Activated T-cell treated with anti-CD3 and anti-CD28 coated beads, Interleukin-2, amount 50 U/mL, for 72 hours (primary cell): ENCODE data around the gene MRPS10. TPM values are rescaled to one million over a fixed set of nuclear protein-coding genes. Genes with fewer than 3 reads are reported as not detected.
"Not testable (repeated sequence)": the region's sequence is repeated elsewhere in the genome, so short reads cannot be mapped to it uniquely, and the experiment has no call there.

Experiments used
- ATAC-seq, 2 donors: fragments of 150-1000 bp; cut with Tn5 transposase; replicated peaks in 1 of 2; 2 replicates each; pipeline ENCODE4 v1.10.0; 2021; ENCODE audit warnings: moderate library complexity in 2 of 2, mild to moderate bottlenecking in 1 of 2
- DNase-seq, 2 donors: peaks; one replicate each; pipeline ENCODE4 v3.0.0; 2021 to 2022; ENCODE audit warnings: mixed read lengths in 1 of 2
- H3K27ac Mint-ChIP-seq: one replicate; pipeline ENCODE4 v1.8.0; 2022; ENCODE audit warnings: mild to moderate bottlenecking, moderate library complexity, mixed read lengths
- H3K27me3 Mint-ChIP-seq: one replicate; pipeline ENCODE4 v1.8.0; 2022; ENCODE audit warnings: low read depth, mixed read lengths
- H3K36me3 Mint-ChIP-seq, 2 donors: one replicate each; pipeline ENCODE4 v1.8.0; 2022; ENCODE audit warnings: mixed read lengths in 2 of 2, mild to moderate bottlenecking in 1 of 2; ENCODE audit not compliant: insufficient read depth in 2 of 2
- H3K4me1 Mint-ChIP-seq: one replicate; pipeline ENCODE4 v1.8.0; 2022; ENCODE audit warnings: low read depth, mixed read lengths
- H3K4me3 Mint-ChIP-seq, 2 donors: one replicate each; pipeline ENCODE4 v1.8.0; 2022; ENCODE audit warnings: mild to moderate bottlenecking in 2 of 2, mixed read lengths in 2 of 2, moderate library complexity in 2 of 2
- H3K9me3 Mint-ChIP-seq, 2 donors: one replicate each; pipeline ENCODE4 v1.8.0; 2022; ENCODE audit warnings: mixed read lengths in 2 of 2
- total RNA-seq, 2 donors: library from RNA; stranded (reverse); gene quantifications; one replicate each; pipeline ENCODE4 v1.2.3, GENCODE V29; 2022

The MRPS10 gene
- total RNA-seq, 2 donors from 2014 or later, result 39.0 to 39.8 TPM

DNA sequence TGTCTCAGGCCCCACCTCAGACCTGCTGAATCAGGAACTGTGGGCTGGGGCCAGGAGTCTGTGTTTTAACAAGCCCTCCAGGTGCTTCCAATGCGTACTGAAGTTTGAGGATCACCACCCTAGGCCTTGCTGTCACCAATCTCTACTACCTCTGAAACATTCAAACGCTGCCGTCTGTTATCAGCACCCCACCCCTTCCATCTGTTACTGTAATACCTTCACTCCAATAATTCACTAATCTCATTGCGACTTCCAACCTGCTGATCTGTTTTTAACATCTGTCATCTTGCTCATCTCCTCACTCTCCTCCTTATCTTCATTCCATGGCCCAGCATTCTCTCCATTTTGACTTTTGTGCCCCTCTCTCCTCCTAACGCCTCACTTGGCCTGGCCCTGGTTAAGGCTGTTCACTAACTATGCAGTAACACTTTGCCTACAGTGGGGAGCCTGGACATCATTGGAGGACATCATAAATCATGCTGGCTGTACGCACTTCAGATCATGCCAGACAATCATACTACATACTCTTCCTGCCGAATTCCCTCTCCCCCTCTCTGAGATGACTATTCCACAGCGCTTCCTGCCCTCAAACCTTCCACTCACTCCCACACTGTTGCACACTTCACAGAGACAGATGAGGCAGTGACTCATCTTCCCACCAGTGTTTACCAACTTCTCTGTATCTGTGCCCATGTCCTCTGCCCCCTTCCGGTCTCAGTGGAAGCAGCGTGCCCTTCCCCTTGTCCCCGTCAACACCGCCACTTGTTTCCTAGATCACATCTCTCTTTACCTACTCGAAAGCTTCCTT lies 19.9 kb downstream of the MRPS10 start:
- Mint-ChIP-seq H3K4me3 (no peak overlapping the region), H3K27me3 (no peaks in the 10 kb centered on the region), H3K27ac (no peak overlapping the region), H3K9me3 (peaks cover 3 to 6% of the 10 kb centered on the region in 2 donors), H3K36me3 (peaks cover 10% of the 10 kb centered on the region in 2 donors), H3K4me1 (no peaks in the 10 kb centered on the region)
- DNase-seq (peak; percentile 12 to 24), ATAC-seq (peak; percentile 58 to 88)

DNA sequence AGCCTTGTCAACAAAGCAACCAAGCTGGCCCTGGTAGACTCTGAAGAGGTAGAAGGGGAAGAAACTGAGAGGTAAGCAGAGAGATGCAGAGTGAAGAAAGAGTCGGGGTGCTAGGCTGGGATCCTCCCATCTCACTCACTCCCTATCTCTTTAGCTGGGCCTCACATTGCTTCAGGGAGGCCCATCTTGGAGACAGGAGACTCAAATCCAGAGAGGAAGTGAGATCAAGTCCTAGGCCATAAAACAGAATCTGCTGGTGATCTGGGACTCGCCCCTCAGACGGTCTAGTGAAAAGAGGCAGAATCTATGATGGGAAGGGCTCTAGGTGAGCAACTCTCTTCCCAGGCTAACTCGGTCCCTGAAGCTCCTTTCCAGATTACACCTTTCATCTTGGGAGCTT lies 22.2 kb downstream of the MRPS10 start:
- Mint-ChIP-seq H3K36me3 (peaks cover 5 to 6% of the 10 kb centered on the region in 2 donors), H3K4me1 (peaks cover 5% of the 10 kb centered on the region), H3K9me3 (peaks cover 3 to 4% of the 10 kb centered on the region in 2 donors), H3K27ac (no peak overlapping the region), H3K27me3 (no peaks in the 10 kb centered on the region), H3K4me3 (no peak overlapping the region)
- DNase-seq (no peak), ATAC-seq (no peak)

DNA sequence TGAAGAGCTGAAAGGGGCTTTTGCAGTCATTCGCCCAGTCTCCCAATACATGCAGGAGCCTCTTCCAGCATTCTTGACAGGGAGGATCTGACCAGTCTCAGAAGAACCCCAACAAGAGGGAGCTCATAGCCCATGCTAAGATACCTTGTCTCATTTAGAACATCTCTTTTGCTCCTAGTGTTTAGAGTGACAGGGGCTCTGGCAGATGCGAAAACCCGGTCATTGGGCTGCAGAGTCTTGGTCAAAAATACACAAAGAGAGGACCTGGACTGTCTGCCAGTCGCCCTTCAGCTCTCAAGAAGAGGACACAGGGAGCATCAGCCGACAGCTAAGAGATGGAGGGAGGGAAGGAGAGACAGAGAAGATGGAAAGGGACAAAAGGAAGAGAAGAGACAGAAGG lies 23.6 kb downstream of the MRPS10 start:
- no peak overlapping the region for H3K27ac Mint-ChIP-seq
- H3K4me1 Mint-ChIP-seq, result peaks cover 5% of the 10 kb centered on the region
- H3K36me3 Mint-ChIP-seq, result no peaks in the 10 kb centered on the region

DNA sequence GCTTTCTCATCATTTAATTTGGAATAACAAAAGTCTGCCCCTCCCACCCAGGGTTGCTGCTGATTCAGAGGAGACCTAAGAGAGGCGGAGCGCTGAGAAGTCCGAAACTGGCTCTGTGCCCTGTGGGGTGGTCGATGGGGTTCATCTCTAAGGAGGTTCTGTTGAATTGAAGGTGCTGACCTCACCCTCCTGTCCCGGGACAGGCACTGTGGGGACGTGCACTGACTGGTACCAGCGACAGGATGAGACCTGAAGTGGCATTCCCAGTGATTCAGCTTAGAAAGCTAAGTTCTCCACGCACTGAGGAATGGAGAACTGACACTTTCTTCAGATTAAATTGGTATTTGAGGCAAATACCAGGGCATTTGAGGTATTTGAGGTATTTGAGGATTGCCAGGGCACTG lies 24.2 kb downstream of the MRPS10 start:
- H3K4me1 Mint-ChIP-seq, result peaks cover 5% of the 10 kb centered on the region
- H3K9me3 Mint-ChIP-seq, result no peaks in the 10 kb centered on the region
- H3K36me3 Mint-ChIP-seq, result no peaks in the 10 kb centered on the region
- H3K4me3 Mint-ChIP-seq, result no peak overlapping the region
- ATAC-seq, result no peak
- H3K27ac Mint-ChIP-seq, result no peak overlapping the region
- DNase-seq, result no peak
- H3K27me3 Mint-ChIP-seq, result no peaks in the 10 kb centered on the region

More for the DNA sequence above, 23.6 kb downstream of the MRPS10 start:
- DNase-seq (no peak), ATAC-seq (no peak)
- H3K9me3 Mint-ChIP-seq, result no peaks in the 10 kb centered on the region
- H3K4me3 Mint-ChIP-seq, result no peak overlapping the region
- H3K27me3 Mint-ChIP-seq, result no peaks in the 10 kb centered on the region

DNA sequence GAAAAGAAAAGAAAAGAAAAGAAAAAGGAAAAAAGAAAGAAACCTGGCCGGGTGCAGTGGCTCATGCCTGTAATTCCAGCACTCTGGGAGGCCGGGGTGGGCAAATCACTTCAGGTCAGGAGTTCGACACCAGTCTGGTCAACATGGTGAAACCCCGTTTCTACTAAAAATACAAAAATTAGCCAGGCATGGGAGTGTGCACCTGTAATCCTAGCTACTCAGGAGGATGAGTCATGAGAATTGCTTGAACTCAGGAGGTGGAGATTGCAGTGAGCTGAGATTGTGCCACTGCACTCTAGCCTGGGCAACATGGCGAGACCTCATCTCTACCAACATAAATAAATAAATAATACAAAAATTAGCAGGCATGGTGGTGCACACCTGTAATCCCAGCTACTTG lies 25.3 kb downstream of the MRPS10 start:
- H3K27me3 Mint-ChIP-seq, H3K36me3 Mint-ChIP-seq, H3K4me3 Mint-ChIP-seq, H3K27ac Mint-ChIP-seq, ATAC-seq, DNase-seq, H3K9me3 Mint-ChIP-seq, H3K4me1 Mint-ChIP-seq: not testable (repeated sequence)

DNA sequence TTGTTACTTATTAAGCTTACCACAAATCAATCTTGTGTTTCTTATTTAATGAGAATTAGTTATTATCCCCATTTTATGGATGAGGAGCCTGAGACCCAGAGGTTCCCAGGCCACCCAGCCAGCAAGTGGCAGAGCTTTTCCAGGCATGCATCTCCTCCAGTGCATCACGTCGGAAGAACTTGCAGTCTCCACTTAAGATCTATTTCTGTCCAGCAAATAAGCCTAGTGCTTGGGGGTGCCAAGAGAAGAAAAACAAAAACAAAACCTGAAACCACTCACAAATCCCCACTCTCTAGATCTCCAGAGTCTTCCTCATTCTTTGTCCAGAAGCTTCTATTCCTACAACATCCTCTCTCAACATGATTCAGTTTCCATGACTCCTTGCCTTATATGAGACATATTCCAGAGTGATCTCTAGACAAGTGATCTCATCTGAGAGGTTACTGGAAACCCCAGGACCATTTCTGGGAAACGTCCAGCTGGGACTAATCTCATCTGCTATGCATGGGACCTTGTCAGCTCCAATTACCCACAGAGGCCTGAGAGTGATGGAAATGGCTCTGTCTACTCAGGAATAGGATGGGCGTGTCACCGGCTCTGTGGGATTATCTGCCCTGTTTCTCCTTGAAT lies 27.0 kb downstream of the MRPS10 start:
- H3K4me1 Mint-ChIP-seq, result peaks cover 5% of the 10 kb centered on the region
- H3K36me3 Mint-ChIP-seq, result no peaks in the 10 kb centered on the region
- DNase-seq (no peak), ATAC-seq (no peak)
- no peaks in the 10 kb centered on the region for H3K27me3 Mint-ChIP-seq
- H3K4me3 Mint-ChIP-seq, result no peak overlapping the region
- no peak overlapping the region for H3K27ac Mint-ChIP-seq
- no peaks in the 10 kb centered on the region for H3K9me3 Mint-ChIP-seq

DNA sequence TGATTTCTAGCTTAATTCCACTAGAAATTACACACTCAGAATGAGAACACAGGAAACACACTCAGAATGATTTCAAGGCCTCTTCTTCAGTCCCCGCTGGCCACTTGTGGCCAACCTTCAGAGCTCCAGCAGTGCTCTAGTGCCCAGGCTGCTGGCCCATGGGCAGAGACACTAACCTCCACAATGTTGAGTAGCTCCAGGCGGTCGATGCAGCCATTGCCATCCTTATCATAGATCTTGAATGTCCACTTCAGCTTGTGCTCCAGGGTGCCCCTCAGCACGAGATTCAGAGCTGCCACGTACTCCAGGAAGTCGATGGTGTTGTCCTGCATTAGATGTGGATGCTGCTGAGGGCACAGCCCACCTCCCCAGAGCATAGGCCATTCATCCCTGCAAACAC lies 29.3 kb downstream of the MRPS10 start:
- H3K4me1 Mint-ChIP-seq, result peaks cover 5% of the 10 kb centered on the region
- ATAC-seq (no peak), DNase-seq (no peak)
- no peaks in the 10 kb centered on the region for H3K36me3 Mint-ChIP-seq
- no peaks in the 10 kb centered on the region for H3K9me3 Mint-ChIP-seq
- H3K27ac Mint-ChIP-seq, result no peak overlapping the region
- H3K4me3 Mint-ChIP-seq, result no peak overlapping the region
- no peaks in the 10 kb centered on the region for H3K27me3 Mint-ChIP-seq

DNA sequence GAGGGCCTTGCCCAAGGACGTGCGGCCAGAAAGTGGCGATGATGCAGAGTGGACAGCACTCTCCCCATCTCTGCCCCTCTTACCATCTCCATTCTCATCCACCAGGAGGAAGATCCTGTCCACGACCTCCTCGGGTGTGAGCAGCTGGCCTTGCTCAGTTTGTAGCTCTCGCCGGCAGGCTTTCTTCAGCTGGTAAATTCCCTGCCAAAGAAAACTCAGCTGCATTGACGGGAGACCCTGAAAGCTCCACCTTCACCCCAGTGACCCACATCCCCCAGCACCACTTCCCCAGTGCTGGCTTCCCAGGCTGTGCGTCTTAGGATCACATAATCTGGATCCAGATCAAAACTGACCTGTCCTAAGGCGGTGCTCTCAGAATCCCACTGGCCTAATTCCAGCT lies 32.1 kb downstream of the MRPS10 start:
- no peak for ATAC-seq
- Mint-ChIP-seq H3K4me1 (peaks cover under 1% of the 10 kb centered on the region), H3K9me3 (no peaks in the 10 kb centered on the region), H3K27ac (no peak overlapping the region), H3K27me3 (no peaks in the 10 kb centered on the region), H3K4me3 (no peak overlapping the region), H3K36me3 (no peaks in the 10 kb centered on the region)
- no peak for DNase-seq

DNA sequence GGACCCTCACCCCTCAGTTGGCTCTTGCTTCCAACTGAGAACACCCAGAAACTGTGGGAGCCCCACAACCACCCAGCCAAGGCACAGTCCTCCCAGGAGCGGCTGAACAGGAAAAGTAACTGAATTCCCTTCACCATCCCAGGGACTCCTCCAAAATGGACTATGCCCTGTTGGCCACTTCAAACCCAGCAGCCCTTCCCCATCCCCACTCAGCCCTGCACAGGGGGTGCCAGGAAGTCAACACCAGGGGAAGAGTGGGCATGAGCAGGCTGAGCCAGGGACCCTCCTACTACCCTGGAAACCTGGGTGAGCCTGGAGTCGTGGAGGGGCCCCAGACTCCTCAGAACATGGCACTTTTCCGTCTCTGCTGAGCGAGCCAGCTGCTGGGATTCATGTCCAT lies 33.2 kb downstream of the MRPS10 start:
- Mint-ChIP-seq H3K4me3 (no peak overlapping the region), H3K27ac (no peak overlapping the region), H3K27me3 (peaks cover 8% of the 10 kb centered on the region), H3K9me3 (no peaks in the 10 kb centered on the region), H3K36me3 (no peaks in the 10 kb centered on the region), H3K4me1 (peaks cover 9% of the 10 kb centered on the region)
- DNase-seq (no peak), ATAC-seq (no peak)

DNA sequence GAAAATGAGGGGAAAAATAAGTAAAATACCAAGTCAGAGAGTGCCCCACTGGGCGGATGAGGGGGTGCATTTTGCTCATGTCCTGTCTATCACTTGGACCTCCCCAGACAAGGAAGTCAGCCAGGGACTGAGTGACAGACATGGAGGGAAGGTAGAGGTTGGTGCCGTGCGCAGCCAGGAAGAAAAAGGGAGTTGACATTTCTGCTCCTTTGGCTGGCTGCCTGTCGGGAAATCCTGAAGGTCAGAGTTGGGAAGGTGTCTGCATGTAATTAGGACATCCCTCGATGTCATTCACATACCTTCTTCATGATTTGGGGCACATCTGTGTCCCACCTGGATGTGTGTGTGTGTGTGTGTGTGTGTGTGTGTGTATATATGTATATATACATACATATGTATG lies 35.6 kb downstream of the MRPS10 start:
- Mint-ChIP-seq H3K27ac (no peak overlapping the region), H3K36me3 (no peaks in the 10 kb centered on the region), H3K9me3 (no peaks in the 10 kb centered on the region), H3K27me3 (peaks cover 11% of the 10 kb centered on the region), H3K4me3 (no peak overlapping the region), H3K4me1 (peaks cover 13% of the 10 kb centered on the region)
- no peak for ATAC-seq
- DNase-seq, result no peak

DNA sequence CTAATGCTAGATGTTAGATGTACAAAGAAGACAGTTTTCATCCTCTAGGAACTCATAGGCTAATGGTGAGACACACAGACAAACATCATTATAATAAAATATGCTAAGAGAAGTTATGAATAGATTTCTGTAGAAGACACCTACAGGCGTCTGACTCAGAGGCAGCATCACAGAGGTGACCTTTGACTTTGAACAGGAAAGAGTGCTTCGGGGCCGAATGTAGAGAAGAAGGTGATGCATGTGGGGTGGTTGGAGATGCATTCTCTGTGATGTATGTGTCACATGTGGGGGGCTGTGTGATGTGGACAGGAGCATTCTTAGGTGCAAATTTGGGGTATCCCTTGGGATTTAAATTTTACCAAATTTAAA lies 37.7 kb downstream of the MRPS10 start:
- peaks cover 11% of the 10 kb centered on the region for H3K27me3 Mint-ChIP-seq
- H3K36me3 Mint-ChIP-seq, result no peaks in the 10 kb centered on the region
- H3K4me3 Mint-ChIP-seq, result no peak overlapping the region
- H3K27ac Mint-ChIP-seq, result peak overlapping the region; percentile 2
- DNase-seq (peak; percentile 28 to 41), ATAC-seq (peak; percentile 65 to 81)
- H3K4me1 Mint-ChIP-seq, result peaks cover 13% of the 10 kb centered on the region
- H3K9me3 Mint-ChIP-seq, result no peaks in the 10 kb centered on the region

DNA sequence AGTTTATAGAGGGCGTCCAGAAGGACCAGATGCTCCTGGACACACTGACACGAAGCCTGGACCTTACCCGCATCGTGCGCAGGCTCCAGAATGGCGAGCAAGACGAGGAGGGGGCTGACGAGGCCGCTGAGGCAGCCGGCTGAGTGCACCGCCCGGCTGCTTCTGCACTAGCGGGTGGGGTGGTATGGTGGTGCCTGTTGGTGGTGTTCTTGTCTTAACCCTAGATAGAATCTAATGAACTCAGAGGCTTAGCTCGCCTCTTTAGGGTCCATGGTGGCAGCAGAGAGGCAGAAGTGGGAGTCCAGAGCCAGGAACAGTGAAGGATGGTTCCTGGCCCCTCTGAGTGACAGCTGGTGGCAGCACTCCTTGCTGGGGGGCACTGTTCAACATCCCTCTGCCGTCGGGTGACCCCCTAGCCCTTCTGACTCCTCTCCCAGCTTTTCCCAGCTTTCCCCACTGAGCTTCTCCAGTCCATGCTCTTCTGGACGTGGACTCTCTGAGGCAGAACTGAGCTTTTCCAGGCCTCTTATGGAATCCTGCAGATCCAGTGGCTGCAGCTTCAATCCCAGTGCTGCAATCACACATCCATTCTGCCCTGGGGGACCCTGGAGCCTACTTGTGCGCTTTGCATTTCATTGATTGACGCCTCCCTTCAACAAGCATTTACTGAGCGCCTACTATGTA lies 38.3 kb downstream of the MRPS10 start:
- H3K9me3 Mint-ChIP-seq, result no peaks in the 10 kb centered on the region
- H3K27ac Mint-ChIP-seq, result no peak overlapping the region
- no peaks in the 10 kb centered on the region for H3K36me3 Mint-ChIP-seq
- ATAC-seq (no peak), DNase-seq (no peak)
- H3K4me1 Mint-ChIP-seq, result peaks cover 13% of the 10 kb centered on the region
- H3K27me3 Mint-ChIP-seq, result peaks cover 11% of the 10 kb centered on the region
- H3K4me3 Mint-ChIP-seq, result no peak overlapping the region

DNA sequence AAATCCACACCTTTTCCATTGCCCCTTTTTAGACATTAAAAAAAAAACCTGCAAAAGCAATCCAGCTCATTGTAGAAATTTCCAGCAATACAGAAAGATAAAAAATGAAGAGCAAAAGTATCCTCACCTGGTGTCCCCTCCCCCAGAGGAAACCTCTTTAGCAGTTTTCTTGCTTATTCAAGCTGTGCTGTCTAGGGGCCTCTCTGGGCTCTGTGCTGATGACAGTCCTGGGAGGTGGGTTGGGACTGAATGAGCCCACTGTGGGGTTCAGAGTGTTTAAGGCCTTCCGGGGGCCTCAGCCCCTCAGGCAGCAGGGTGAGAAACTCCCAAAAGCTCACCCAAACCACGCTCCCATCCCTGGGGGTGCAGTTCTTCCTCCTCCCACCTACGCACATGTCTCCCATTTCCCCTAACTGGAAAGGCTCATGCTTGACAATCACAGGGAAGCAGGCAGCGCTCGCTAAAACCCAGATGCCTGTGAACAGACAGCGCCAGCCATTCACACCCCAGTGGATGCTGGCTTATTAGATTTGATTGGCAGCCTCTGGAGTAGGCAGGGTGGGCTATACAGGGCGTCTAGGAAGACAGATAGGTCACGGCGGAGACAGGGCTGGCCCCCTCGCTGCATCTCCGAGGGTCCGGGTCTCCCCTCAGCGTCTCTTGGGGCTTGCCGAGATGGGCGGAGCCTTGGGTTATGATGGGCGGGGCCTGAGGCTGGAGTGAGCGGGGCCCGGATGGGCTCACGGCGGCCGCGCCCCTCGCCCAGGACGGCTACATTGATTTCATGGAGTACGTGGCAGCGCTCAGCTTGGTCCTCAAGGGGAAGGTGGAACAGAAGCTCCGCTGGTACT lies 39.9 kb downstream of the MRPS10 start:
- peaks cover 11% of the 10 kb centered on the region for H3K27me3 Mint-ChIP-seq
- H3K4me1 Mint-ChIP-seq, result peaks cover 13% of the 10 kb centered on the region
- DNase-seq, result peak; percentile 24 to 50
- peak overlapping the region; percentile 34 to 52 for H3K4me3 Mint-ChIP-seq
- no peaks in the 10 kb centered on the region for H3K36me3 Mint-ChIP-seq
- no peaks in the 10 kb centered on the region for H3K9me3 Mint-ChIP-seq
- ATAC-seq, result peak; percentile 41 to 72
- peak overlapping the region; percentile 23 for H3K27ac Mint-ChIP-seq
